Posterior vena cava (tissue), 2 donors: ENCODE results near the gene COL25A1. TPM values are rescaled to one million over a fixed set of nuclear protein-coding genes. Genes with fewer than 3 reads are reported as not detected.
"Not testable (repeated sequence)": the region's sequence is repeated elsewhere in the genome, so short reads cannot be mapped to it uniquely, and the experiment has no call there.

Source experiments
- DNase-seq: peaks from one replicate; pipeline ENCODE4 v3.0.0-alpha.2; 2020; ENCODE audit warnings: low spot score
- intact Hi-C, 2 donors: fragments of 100-400 bp; cut with DNase I; formaldehyde crosslinking; loops; one replicate each; pipeline versions ENCODE4 v1.14.1 to v1.14.2; 2022 to 2023
- total RNA-seq, 2 donors: library from RNA; stranded (reverse); fragmentation: NEBNext Ultra II Directional; extraction: Animal tissue kit (Norgen Biotek cat#: 25700); gene quantifications; one replicate each; pipeline ENCODE4 v1.2.1, GENCODE V29; 2021
- donor health status: DM: yes; HTN: yes; CAD: no.
- donor health status: DM: yes; HTN: yes; CAD: no.

Gene COL25A1
- total RNA-seq, 2 donors from 2014 or later = 1.0 to 1.1 TPM

GRCh38 chr4:109033993-109034392 is 268.5 kb downstream of the COL25A1 start:
- intact Hi-C loops = no loop called here
- no peak for DNase-seq

- intact Hi-C loops = no loop called here
- DNase-seq = no peak
These were observed 269.8 kb downstream of the COL25A1 start for GRCh38 chr4:109032671-109033070.

GRCh38 chr4:109029987-109030386 is 272.5 kb downstream of the COL25A1 start:
- no peak for DNase-seq
- intact Hi-C loops = no loop called here

DNA sequence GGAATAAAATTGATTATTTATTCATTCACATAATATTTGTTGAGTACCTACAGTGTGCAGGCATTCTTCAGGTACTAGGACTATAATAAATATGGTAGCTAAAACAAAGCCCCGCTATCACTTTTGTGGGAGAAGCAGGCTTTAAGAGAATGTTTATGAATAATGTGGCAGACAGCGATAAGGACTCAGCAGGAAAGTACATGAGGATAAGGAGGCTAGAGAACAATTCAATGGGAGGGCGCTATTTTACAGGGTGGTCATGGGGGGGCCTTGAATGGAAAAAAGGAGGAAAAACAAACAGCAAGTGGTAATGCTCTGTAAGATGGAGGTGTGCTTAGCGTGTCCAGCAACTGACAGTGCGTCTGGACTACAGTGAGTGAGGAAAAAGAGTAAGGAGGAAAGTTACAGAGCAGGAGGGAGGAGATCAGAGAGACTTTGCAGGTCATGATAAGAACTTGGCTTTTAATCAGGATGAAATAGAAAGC is 275.4 kb downstream of the COL25A1 start:
- no peak for DNase-seq
- intact Hi-C loops = no loop called here

DNA sequence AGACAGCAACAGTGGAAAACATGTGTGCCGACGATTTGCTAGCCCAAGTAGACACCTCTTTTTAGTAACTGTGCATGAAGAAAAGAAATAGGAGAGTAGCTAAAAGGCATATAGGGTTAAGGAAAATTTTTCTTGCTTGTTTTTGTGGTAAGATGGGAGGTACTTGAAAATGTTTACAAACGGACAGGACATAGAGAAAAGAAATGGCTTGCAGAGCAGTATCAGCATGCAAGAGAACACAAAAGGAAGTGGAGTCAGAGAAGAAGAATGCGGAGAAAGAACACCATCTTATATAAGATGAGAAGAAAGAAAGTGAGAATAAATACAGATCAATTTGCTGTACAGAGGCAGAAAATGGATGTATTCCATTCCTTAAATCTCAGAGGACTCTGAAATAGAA is 275.9 kb downstream of the COL25A1 start:
- DNase-seq = no peak
- intact Hi-C loops = no loop called here

DNA sequence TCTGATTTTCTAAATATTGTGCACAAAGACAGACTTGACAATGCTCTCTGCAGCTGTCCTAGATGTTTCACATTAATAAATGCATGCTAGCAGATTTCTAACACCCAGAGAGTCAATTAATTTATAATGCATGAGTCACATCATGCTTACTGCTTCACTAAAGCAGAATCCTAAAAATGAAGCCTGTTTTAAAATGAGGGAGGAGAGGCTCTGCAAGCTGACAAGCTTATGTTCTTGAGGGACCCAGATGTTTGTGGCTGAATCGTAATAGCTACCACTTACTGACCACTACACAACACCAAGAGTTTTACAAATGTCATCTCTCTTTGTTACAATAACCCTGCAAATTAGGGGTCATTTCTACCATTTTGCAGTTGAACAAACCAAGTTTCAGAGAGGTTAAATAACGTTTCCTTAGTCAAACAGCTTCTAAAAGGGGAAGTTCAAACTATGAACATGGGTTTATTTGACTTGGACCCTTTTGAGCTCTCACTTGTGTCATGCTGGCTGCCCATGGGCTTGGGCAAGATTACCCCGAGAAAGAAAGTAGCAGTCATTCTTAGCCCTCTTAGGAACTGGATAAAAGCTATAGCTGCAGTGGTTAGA is 276.9 kb downstream of the COL25A1 start:
- no peak for DNase-seq
- intact Hi-C loops = no loop called here

GRCh38 chr4:109022961-109023360 is 279.5 kb downstream of the COL25A1 start:
- DNase-seq = no peak
- intact Hi-C loops = no loop called here

DNA sequence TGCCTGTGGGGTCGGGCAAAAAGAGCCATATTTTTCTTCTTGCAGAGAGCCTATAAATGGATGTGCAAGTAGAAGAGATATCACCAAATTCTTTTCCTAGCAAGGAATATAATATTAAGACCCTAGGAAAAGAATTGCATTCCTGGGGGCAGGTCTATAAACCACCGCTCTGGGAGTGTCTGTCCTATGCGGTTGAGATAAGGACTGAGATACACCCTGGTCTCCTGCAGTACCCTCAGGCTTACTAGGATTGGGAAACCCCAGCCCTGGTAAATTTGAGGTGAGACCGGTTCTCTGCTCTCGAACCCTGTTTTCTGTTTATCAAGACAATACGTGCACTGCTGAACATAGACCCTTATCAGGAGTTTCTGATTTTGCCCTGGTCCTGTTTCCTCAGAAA is 280.8 kb downstream of the COL25A1 start:
- intact Hi-C loops, DNase-seq: not testable (repeated sequence)

DNA sequence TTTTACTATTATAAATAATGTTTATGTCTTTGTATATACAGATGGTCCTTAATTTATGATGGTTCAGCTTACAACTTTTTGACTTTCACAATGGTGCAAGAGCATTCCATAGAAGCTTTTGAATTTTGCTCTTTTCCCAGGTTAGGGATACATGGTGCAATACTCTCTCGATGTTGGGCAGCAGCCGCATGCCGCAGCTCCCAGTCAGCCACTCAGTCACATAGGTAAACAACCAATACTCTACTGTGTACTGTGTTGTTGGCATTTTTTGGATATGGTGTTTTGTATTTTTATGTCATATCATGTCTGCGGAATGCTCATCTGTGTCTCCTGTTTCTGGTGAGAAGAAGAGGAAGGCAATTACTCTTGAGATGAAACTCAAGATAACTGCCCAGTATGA is 281.6 kb downstream of the COL25A1 start:
- intact Hi-C loops = no loop called here

DNA sequence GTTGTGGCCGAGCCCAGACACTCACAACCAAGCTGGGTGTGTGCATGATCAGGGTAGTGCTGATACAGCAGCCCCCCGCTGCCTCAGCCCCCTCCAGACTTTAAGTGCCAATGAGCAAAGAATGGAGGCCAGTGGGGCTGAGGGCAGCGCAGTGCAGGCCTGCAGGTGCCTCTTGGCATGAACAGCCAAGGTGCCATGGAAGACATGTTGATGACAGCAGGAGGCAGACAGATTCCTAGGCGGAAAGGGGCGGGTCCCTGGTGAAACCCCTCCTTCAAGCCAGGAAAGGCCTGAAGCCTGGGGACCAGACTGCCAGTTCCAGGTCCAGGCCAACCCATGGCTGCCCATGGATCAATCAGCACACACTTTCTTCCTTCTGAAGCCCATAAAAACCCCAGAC is 286.3 kb downstream of the COL25A1 start:
- intact Hi-C loops = no loop called here
- DNase-seq = no peak

More for the DNA sequence above, 281.6 kb downstream of the COL25A1 start:
- no peak for DNase-seq

GRCh38 chr4:109015413-109015810 is 287.0 kb downstream of the COL25A1 start:
- DNase-seq = no peak
- intact Hi-C loops = no loop called here

GRCh38 chr4:109014593-109015412 is 287.7 kb downstream of the COL25A1 start:
- DNase-seq = no peak
- intact Hi-C loops = no loop called here

DNA sequence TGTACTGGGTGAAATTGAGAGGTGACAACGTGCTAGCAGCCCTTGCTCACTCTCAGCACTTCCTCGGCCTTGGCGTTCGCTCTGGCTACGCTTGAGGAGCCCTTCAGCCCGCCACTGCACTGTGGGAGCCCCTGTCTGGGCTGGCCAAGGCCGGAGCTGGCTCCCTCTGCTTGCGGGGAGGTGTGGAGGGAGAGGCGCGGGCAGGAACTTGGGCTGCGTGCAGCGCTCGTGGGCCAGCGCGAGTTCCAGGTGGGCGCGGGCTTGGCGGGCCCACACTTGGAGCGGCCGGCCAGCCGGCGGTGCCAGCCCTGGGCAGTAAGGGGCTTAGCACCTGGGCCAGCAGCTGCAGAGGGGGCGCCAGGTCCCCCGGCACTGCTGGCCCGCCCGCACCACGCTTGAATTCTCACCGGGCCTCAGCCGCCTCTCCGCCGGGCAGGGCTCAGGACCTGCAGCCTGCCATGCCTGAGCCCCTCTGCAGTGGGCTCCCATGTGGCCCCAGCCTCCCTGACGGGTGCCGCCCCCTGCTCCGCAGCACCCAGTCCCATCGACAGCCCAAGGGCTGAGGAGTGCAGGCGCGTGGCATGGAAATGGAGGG is 290.1 kb downstream of the COL25A1 start:
- intact Hi-C loops = no loop called here
- no peak for DNase-seq

DNA sequence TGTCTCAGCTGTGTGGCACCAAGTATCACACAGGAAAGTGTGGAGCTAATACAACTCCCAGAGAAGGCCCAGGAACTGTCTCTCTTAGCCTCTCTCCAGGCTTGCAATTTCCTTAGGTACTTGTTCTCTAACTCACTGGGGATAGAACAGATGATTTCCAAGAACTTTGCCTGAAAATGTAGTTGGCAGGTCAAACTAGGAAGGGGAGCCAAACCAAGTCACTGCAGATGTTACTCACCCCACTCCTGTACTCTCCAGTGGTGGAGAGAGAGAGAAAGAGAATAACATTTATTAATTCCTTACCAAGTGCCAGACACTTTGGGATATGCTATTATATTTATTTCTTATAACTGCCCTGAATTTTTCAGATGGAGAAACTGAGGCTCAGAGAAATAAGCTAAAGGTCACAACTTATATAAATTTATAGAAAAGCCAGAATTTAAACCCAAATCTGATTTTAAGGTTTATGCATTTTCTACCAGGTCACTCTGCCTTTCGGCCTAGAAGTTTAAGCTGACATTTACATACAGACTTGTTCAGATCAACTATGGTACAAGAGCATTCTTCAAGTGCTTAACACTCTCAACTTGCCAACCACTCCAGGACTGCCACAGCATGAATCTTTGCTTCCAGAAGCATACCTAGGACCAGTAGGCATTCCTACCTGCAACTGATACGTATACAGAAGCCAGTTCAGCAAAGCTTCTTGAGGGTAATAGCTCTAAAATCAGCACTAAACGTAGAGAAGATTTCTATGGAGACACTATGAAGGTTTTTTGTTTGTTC is 291.0 kb downstream of the COL25A1 start:
- no peak for DNase-seq
- intact Hi-C loops = no loop called here

- intact Hi-C loops = no loop called here
- DNase-seq = no peak
These were observed 291.9 kb downstream of the COL25A1 start for GRCh38 chr4:109010521-109010920.

GRCh38 chr4:109009909-109010308 is 292.5 kb downstream of the COL25A1 start:
- no peak for DNase-seq
- intact Hi-C loops = no loop called here

DNA sequence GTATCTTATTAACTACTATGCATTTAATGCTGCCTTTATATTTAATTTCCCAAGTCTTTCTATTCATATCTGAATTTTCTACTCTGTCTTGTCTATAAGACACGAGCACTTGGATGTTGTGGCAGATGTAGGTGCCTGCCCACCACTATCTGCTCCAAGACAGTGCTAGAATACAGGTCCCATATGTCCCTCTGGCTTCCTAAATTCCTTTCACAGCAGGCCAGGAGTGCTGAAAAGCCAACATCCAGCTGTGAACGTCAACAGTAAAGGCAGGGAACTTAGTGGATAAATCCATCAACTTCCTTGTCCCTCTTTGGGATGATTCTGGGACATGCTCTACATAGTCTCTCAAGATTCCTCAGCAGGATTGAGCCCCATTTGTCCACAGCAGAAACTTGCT is 294.5 kb downstream of the COL25A1 start:
- no peak for DNase-seq
- intact Hi-C loops = no loop called here

- no peak for DNase-seq
- intact Hi-C loops = no loop called here
These were observed 296.9 kb downstream of the COL25A1 start for GRCh38 chr4:109005523-109005922.

GRCh38 chr4:109004418-109004817 is 298.0 kb downstream of the COL25A1 start:
- intact Hi-C loops = no loop called here

DNA sequence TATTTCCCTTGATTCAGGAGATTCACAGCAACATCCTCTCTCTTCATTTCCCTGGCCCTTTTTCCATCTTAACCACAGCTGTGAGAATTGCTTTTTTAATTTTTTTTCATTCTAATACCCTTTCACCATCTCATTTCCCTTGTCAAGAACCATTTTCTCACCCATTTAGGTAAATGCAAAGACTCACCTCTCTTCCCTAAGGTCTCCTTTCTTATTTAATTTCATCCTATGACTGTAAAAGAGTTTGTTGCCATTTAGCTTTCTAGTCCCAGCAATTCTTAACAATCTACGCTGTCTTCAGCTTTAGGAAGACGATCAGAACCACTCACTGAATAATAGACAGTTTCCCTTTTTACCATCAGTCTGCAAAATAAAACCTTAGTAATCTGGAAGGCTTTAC is 298.5 kb downstream of the COL25A1 start:
- no peak for DNase-seq
- intact Hi-C loops = no loop called here

More at GRCh38 chr4:109004418-109004817, 298.0 kb downstream of the COL25A1 start:
- DNase-seq = no peak
